GM23338 (cell line): ENCODE data around the gene LIMA1. TPM values are rescaled to one million over a fixed set of nuclear protein-coding genes. Genes with fewer than 3 reads are reported as not detected.

Experiments used
- ATAC-seq: fragments of 200-7000 bp; cut with Tn5 transposase; 3 replicates; pipeline ENCODE4 v1.9.1; 2020
- DNase-seq: peaks from one replicate; pipeline ENCODE4 v3.0.0-alpha.2; 2015; ENCODE audit warnings: low spot score
- H2AFZ ChIP-seq: fragments of 200-600 bp; sonication (generic); 2 replicates; pipeline ENCODE4 v1.8.0; 2016; ENCODE audit warnings: antibody characterized with exemption, mild to moderate bottlenecking, moderate library complexity
- H3F3A ChIP-seq: fragments of 200-600 bp; sonication (generic); replicated peaks from 2 replicates; pipeline ENCODE4 v1.8.0; 2017; ENCODE audit warnings: antibody characterized with exemption, mixed run types, low read depth
- H3K27ac ChIP-seq: fragments of 200-600 bp; sonication (generic); 2 replicates; pipeline ENCODE4 v1.6.1; 2016; ENCODE audit warnings: low read depth
- H3K27me3 ChIP-seq: fragments of 200-600 bp; sonication (generic); 2 replicates; pipeline ENCODE4 v1.8.0; 2016; ENCODE audit warnings: mild to moderate bottlenecking, mixed run types, moderate library complexity; ENCODE audit not compliant: insufficient read depth
- H3K36me3 ChIP-seq: fragments of 200-600 bp; sonication (generic); 2 replicates; pipeline ENCODE4 v1.8.0; 2016; ENCODE audit warnings: mild to moderate bottlenecking; ENCODE audit not compliant: insufficient read depth
- H3K4me1 ChIP-seq: fragments of 200-600 bp; sonication (generic); 2 replicates; pipeline ENCODE4 v1.8.0; 2016; ENCODE audit warnings: mild to moderate bottlenecking, moderate library complexity; ENCODE audit not compliant: insufficient read depth
- H3K4me2 ChIP-seq: fragments of 200-600 bp; sonication (generic); 2 replicates; pipeline ENCODE4 v1.7.1; 2017; ENCODE audit warnings: mixed run types
- H3K4me3 ChIP-seq: fragments of 200-600 bp; sonication (generic); 2 replicates; pipeline ENCODE4 v1.6.1; 2016; ENCODE audit warnings: mixed run types
- H3K79me2 ChIP-seq: fragments of 200-600 bp; sonication (generic); replicated peaks from 2 replicates; pipeline ENCODE4 v1.8.0; 2017; ENCODE audit warnings: mild to moderate bottlenecking; ENCODE audit not compliant: insufficient read depth
- H3K9me2 ChIP-seq: fragments of 200-600 bp; sonication (generic); 2 replicates; pipeline ENCODE4 v1.8.0; 2017; ENCODE audit not compliant: insufficient read depth
- H4K20me1 ChIP-seq: fragments of 200-600 bp; sonication (generic); replicated peaks from 2 replicates; pipeline ENCODE4 v1.8.0; 2017; ENCODE audit warnings: mild to moderate bottlenecking; ENCODE audit not compliant: insufficient read depth
- H3K27ac Mint-ChIP-seq: 2 replicates; pipeline ENCODE4 v1.8.0; 2020; ENCODE audit warnings: inconsistent platforms, mild to moderate bottlenecking, moderate library complexity, mixed read lengths
- H3K27me3 Mint-ChIP-seq: 3 replicates; pipeline ENCODE4 v1.8.0; 2022; ENCODE audit warnings: low read depth, mild to moderate bottlenecking, moderate library complexity, mixed read lengths, inconsistent platforms; ENCODE audit not compliant: insufficient read depth, poor library complexity
- H3K36me3 Mint-ChIP-seq: 3 replicates; pipeline ENCODE4 v1.8.0; 2021; ENCODE audit warnings: low read depth, mild to moderate bottlenecking, inconsistent platforms, moderate library complexity, mixed read lengths
- H3K4me1 Mint-ChIP-seq: 3 replicates; pipeline ENCODE4 v1.8.0; 2020; ENCODE audit warnings: mild to moderate bottlenecking, inconsistent platforms, mixed read lengths
- H3K4me3 Mint-ChIP-seq: 3 replicates; pipeline ENCODE4 v1.8.0; 2021; ENCODE audit warnings: moderate library complexity, mild to moderate bottlenecking, inconsistent platforms, mixed read lengths
- H3K9me3 Mint-ChIP-seq: 3 replicates; pipeline ENCODE4 v1.8.0; 2020; ENCODE audit warnings: moderate library complexity, mild to moderate bottlenecking, inconsistent platforms, mixed read lengths
- CREB1 ChIP-seq: fragments of 250-450 bp; sonication (Bioruptor Pico); IDR thresholded peaks from 2 replicates; pipeline ENCODE4 v1.5.0; 2020; ENCODE audit warnings: low read depth, mild to moderate bottlenecking, moderate library complexity
- EZH2phosphoT487 ChIP-seq: fragments of 200-600 bp; sonication (generic); IDR thresholded peaks from one replicate; pipeline ENCODE4 v1.8.1; 2018; ENCODE audit warnings: antibody characterized with exemption; ENCODE audit not compliant: unreplicated experiment
- JUNB ChIP-seq: IDR thresholded peaks from one replicate; pipeline ENCODE4 v1.6.1; 2016; ENCODE audit warnings: antibody characterized with exemption; ENCODE audit not compliant: unreplicated experiment
- NANOG ChIP-seq: IDR thresholded peaks from 2 replicates; pipeline ENCODE4 v1.6.1; 2016; ENCODE audit warnings: antibody characterized with exemption, borderline replicate concordance
- POLR2AphosphoS5 ChIP-seq: IDR thresholded peaks from 2 replicates; pipeline ENCODE4 v1.6.1; 2016; ENCODE audit warnings: antibody characterized with exemption, low read depth
- ZNF114 ChIP-seq: fragments of 250-450 bp; sonication (Bioruptor Pico); IDR thresholded peaks from 2 replicates; pipeline ENCODE4 v1.5.0; 2020; ENCODE audit warnings: mild to moderate bottlenecking, moderate library complexity
- ZNF331 ChIP-seq: fragments of 250-450 bp; sonication (Bioruptor Pico); IDR thresholded peaks from 2 replicates; pipeline ENCODE4 v1.5.0; 2020; ENCODE audit warnings: low read depth, mild to moderate bottlenecking, moderate library complexity
- polyA plus RNA-seq: library from polyadenylated mRNA; unstranded; fragments of >200 nt; fragmentation: Nextera tagmentation; extraction: Ambion mirVana; gene quantifications from 2 replicates; pipeline ENCODE4 v1.2.1, GENCODE V29; 2016
- total RNA-seq: library from RNA; depleted of rRNA; stranded (reverse); fragments of >200 nt; shearing (Covaris generic); gene quantifications from 2 replicates; pipeline ENCODE4 v1.2.3, GENCODE V29; 2014
- TF ChIP-seq, protein P1 (sequence below): fragments of 250-450 bp; sonication (Bioruptor Pico); IDR thresholded peaks from 2 replicates; pipeline ENCODE4 v1.5.0; 2020; ENCODE audit warnings: mild to moderate bottlenecking, moderate library complexity
- TF ChIP-seq, protein P2 (sequence below), 2 experiments: fragments of 200-600 bp in 1 of 2; sonication (generic) in 1 of 2; conservative IDR thresholded peaks; 2 replicates each; pipeline versions ENCODE4 v1.5.1 to v1.6.1; 2016 to 2017; ENCODE audit warnings: antibody characterized with exemption in 2 of 2, low read depth in 2 of 2, mild to moderate bottlenecking in 2 of 2, moderate library complexity in 1 of 2

The LIMA1 gene
- total and polyA plus RNA-seq, 2 experiments from 2014 or later, result 27.7 to 29.6 TPM

- TF ChIP-seq, protein P1, sequence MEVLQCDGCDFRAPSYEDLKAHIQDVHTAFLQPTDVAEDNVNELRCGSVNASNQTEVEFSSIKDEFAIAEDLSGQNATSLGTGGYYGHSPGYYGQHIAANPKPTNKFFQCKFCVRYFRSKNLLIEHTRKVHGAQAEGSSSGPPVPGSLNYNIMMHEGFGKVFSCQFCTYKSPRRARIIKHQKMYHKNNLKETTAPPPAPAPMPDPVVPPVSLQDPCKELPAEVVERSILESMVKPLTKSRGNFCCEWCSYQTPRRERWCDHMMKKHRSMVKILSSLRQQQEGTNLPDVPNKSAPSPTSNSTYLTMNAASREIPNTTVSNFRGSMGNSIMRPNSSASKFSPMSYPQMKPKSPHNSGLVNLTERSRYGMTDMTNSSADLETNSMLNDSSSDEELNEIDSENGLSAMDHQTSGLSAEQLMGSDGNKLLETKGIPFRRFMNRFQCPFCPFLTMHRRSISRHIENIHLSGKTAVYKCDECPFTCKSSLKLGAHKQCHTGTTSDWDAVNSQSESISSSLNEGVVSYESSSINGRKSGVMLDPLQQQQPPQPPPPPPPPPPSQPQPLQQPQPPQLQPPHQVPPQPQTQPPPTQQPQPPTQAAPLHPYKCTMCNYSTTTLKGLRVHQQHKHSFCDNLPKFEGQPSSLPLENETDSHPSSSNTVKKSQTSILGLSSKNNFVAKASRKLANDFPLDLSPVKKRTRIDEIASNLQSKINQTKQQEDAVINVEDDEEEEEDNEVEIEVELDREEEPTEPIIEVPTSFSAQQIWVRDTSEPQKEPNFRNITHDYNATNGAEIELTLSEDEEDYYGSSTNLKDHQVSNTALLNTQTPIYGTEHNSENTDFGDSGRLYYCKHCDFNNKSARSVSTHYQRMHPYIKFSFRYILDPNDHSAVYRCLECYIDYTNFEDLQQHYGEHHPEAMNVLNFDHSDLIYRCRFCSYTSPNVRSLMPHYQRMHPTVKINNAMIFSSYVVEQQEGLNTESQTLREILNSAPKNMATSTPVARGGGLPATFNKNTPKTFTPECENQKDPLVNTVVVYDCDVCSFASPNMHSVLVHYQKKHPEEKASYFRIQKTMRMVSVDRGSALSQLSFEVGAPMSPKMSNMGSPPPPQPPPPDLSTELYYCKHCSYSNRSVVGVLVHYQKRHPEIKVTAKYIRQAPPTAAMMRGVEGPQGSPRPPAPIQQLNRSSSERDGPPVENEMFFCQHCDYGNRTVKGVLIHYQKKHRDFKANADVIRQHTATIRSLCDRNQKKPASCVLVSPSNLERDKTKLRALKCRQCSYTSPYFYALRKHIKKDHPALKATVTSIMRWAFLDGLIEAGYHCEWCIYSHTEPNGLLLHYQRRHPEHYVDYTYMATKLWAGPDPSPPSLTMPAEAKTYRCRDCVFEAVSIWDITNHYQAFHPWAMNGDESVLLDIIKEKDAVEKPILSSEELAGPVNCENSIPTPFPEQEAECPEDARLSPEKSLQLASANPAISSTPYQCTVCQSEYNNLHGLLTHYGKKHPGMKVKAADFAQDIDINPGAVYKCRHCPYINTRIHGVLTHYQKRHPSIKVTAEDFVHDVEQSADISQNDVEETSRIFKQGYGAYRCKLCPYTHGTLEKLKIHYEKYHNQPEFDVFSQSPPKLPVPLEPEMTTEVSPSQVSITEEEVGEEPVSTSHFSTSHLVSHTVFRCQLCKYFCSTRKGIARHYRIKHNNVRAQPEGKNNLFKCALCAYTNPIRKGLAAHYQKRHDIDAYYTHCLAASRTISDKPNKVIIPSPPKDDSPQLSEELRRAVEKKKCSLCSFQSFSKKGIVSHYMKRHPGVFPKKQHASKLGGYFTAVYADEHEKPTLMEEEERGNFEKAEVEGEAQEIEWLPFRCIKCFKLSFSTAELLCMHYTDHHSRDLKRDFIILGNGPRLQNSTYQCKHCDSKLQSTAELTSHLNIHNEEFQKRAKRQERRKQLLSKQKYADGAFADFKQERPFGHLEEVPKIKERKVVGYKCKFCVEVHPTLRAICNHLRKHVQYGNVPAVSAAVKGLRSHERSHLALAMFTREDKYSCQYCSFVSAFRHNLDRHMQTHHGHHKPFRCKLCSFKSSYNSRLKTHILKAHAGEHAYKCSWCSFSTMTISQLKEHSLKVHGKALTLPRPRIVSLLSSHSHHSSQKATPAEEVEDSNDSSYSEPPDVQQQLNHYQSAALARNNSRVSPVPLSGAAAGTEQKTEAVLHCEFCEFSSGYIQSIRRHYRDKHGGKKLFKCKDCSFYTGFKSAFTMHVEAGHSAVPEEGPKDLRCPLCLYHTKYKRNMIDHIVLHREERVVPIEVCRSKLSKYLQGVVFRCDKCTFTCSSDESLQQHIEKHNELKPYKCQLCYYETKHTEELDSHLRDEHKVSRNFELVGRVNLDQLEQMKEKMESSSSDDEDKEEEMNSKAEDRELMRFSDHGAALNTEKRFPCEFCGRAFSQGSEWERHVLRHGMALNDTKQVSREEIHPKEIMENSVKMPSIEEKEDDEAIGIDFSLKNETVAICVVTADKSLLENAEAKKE (CRISPR knock-in tag), result no peak
- TF ChIP-seq, protein P2, sequence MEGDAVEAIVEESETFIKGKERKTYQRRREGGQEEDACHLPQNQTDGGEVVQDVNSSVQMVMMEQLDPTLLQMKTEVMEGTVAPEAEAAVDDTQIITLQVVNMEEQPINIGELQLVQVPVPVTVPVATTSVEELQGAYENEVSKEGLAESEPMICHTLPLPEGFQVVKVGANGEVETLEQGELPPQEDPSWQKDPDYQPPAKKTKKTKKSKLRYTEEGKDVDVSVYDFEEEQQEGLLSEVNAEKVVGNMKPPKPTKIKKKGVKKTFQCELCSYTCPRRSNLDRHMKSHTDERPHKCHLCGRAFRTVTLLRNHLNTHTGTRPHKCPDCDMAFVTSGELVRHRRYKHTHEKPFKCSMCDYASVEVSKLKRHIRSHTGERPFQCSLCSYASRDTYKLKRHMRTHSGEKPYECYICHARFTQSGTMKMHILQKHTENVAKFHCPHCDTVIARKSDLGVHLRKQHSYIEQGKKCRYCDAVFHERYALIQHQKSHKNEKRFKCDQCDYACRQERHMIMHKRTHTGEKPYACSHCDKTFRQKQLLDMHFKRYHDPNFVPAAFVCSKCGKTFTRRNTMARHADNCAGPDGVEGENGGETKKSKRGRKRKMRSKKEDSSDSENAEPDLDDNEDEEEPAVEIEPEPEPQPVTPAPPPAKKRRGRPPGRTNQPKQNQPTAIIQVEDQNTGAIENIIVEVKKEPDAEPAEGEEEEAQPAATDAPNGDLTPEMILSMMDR (conservative IDR thresholded peaks at IDR 0.05; ENCODE audit: low read depth in 2 of 2), result no peak
- TF ChIP-seq NANOG, result no peak
Observed at GRCh38 chr12:50256761-50257160, 26.6 kb downstream of the LIMA1 start (continued).

- Mint-ChIP-seq H3K4me3 (no peak overlapping the region), H3K27ac (no peak overlapping the region), H3K36me3 (no peaks in the 10 kb centered on the region), H3K27me3 (no peaks in the 10 kb centered on the region), H3K9me3 (no peaks in the 10 kb centered on the region), H3K4me1 (peaks cover 7% of the 10 kb centered on the region; the same call in 2 of the 3 replicates)
- no peaks in the 10 kb centered on the region for H3K27me3 ChIP-seq
- no peaks in the 10 kb centered on the region for H3K79me2 ChIP-seq
- no peaks in the 10 kb centered on the region for H3K4me1 ChIP-seq
- DNase-seq (no peak), ATAC-seq (no peak)
- H3K36me3 ChIP-seq, result no peaks in the 10 kb centered on the region
- no peak overlapping the region for H3K4me2 ChIP-seq
- H3K27ac ChIP-seq, result no peak overlapping the region
- H4K20me1 ChIP-seq, result no peaks in the 10 kb centered on the region
- no peaks in the 10 kb centered on the region for H3F3A ChIP-seq
- no peaks in the 10 kb centered on the region for H3K9me2 ChIP-seq
- no peak overlapping the region for H2AFZ ChIP-seq
- H3K4me3 ChIP-seq, result no peak overlapping the region
- TF ChIP-seq EZH2phosphoT487 (no peak), POLR2AphosphoS5 (no peak), ZNF114 (CRISPR knock-in tag) (no peak), ZNF331 (no peak), CREB1 (no peak), NANOG (no peak), JUNB (no peak)
- TF ChIP-seq, protein P2 (conservative IDR thresholded peaks at IDR 0.05; ENCODE audit: low read depth in 2 of 2), result no peak
Observed at GRCh38 chr12:50252977-50253602, 30.2 kb downstream of the LIMA1 start.
